Measurements from ENCODE around the gene C22orf15. TPM values are rescaled to one million over a fixed set of nuclear protein-coding genes. Genes with fewer than 3 reads are reported as not detected.
A peak's percentile ranks its signal among the peaks of the same experiment; 100 is the strongest.

The C22orf15 gene
- total and polyA plus RNA-seq, 12 donors = 0.11 to 0.80 (median 0.24) TPM; not detected in 7

- Histone ChIP-seq H3K27me3 (no peaks in the 10 kb centered on the region), H3K4me1 (replicated peaks in 1 of 2) (peaks cover 14 to 19% of the 10 kb centered on the region in 2 donors), H3K9me3 (replicated peaks in 1 of 3) (no peaks in the 10 kb centered on the region), H3K27ac (no peak overlapping the region), H3K36me3 (replicated peaks in 1 of 2) (no peaks in the 10 kb centered on the region), H3K4me3 (no peak overlapping the region)
- no peak for DNase-seq
- WGBS, 4 donors = 76 to 88% (median 84%) methylated on average over 9 to 15 of the region's 15 CpGs
- intact Hi-C loops (cut with DNase I) = no loop called here
- no peak for TF ChIP-seq CTCF (IDR thresholded peaks at IDR 0.05)
- no peak for TF ChIP-seq POLR2A (IDR thresholded peaks at IDR 0.05)
Measured at GRCh38 chr22:23783265-23784150, 20.7 kb downstream of the C22orf15 start.

GRCh38 chr22:23784215-23784732 lies 21.5 kb downstream of the C22orf15 start:
- Histone ChIP-seq H3K27me3 (no peaks in the 10 kb centered on the region), H3K9me3 (replicated peaks in 1 of 3) (no peaks in the 10 kb centered on the region), H3K36me3 (replicated peaks in 1 of 2) (no peaks in the 10 kb centered on the region), H3K4me1 (replicated peaks in 1 of 2) (peaks cover 21 to 26% of the 10 kb centered on the region in 2 donors), H3K4me3 (no peak overlapping the region), H3K27ac (no peak overlapping the region)
- DNase-seq = no peak
- TF ChIP-seq POLR2A (IDR thresholded peaks at IDR 0.05) (no peak), CTCF (IDR thresholded peaks at IDR 0.05) (no peak)
- 70 to 92% (median 78%) methylated on average over 8 of the region's 8 CpGs for WGBS, 4 donors
- intact Hi-C loops (cut with DNase I) = no loop called here

- WGBS, 4 donors = 52 to 59% (median 55%) methylated on average over 9 of the region's 9 CpGs
- TF ChIP-seq POLR2A (IDR thresholded peaks at IDR 0.05) = no peak
- peak in 1 of 6 experiments; percentile 7 for TF ChIP-seq CTCF (IDR thresholded peaks at IDR 0.05)
- DNase-seq = no peak
- Histone ChIP-seq H3K9me3 (replicated peaks in 1 of 3) (no peaks in the 10 kb centered on the region), H3K4me1 (replicated peaks in 1 of 2) (peaks cover 37 to 46% of the 10 kb centered on the region in 2 donors), H3K36me3 (replicated peaks in 1 of 2) (no peaks in the 10 kb centered on the region), H3K4me3 (peak overlapping the region in 1 of 4 donors; percentile 76), H3K27me3 (no peaks in the 10 kb centered on the region), H3K27ac (peak overlapping the region; percentile 97 to 100 (median 98))
- intact Hi-C loops (cut with DNase I) = no loop called here
Measured at GRCh38 chr22:23786261-23786710, 23.5 kb downstream of the C22orf15 start.

- Histone ChIP-seq H3K36me3 (replicated peaks in 1 of 2) (peaks cover 0 to under 1% of the 10 kb centered on the region in 2 donors), H3K27me3 (no peaks in the 10 kb centered on the region), H3K9me3 (replicated peaks in 1 of 3) (no peaks in the 10 kb centered on the region), H3K4me1 (replicated peaks in 1 of 2) (peaks cover 44 to 53% of the 10 kb centered on the region in 2 donors), H3K4me3 (peak within 1 kb of the TSS; percentile 39 to 91 (median 64)), H3K27ac (peak within 1 kb of the TSS; percentile 97 to 100 (median 98))
- intact Hi-C loops (cut with DNase I) = no loop called here
- TF ChIP-seq POLR2A (IDR thresholded peaks at IDR 0.05) (peak; percentile 75 to 77), CTCF (IDR thresholded peaks at IDR 0.05) (no peak)
- peak; percentile 86 to 95 (median 90) for DNase-seq
- WGBS, 4 donors = 0 to 1% (median 0%) methylated on average over 8 to 97 of the region's 97 CpGs
Measured at GRCh38 chr22:23786752-23787599, 24.2 kb downstream of the C22orf15 start, which contains the start of gene SMARCB1. SMARCB1 (plus strand) TSS chr22:23786966; CDS start chr22:23787170, 204 bp downstream.
